ENCODE measurements around the gene ASCC3.

DNA sequence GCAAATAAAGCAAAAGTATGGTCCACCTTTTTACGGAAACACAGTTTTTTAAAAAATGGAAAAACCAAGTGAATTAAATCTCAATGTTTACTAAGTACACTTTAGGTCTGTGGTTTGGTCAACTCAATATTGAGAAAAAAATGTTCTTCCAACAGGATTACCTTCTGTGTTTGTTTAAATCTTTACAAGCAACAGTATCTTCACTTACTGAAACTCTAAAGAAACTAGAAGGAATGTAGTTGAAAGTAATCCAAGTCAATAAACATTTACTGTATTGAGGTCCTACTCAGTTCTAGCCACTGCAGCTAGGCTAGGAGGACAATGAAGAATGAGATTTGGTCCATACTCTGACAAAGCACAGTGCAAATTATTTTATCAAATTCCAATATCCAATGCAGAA is 80.1 kb downstream of the ASCC3 start:
- TF ChIP-seq, protein P1, sequence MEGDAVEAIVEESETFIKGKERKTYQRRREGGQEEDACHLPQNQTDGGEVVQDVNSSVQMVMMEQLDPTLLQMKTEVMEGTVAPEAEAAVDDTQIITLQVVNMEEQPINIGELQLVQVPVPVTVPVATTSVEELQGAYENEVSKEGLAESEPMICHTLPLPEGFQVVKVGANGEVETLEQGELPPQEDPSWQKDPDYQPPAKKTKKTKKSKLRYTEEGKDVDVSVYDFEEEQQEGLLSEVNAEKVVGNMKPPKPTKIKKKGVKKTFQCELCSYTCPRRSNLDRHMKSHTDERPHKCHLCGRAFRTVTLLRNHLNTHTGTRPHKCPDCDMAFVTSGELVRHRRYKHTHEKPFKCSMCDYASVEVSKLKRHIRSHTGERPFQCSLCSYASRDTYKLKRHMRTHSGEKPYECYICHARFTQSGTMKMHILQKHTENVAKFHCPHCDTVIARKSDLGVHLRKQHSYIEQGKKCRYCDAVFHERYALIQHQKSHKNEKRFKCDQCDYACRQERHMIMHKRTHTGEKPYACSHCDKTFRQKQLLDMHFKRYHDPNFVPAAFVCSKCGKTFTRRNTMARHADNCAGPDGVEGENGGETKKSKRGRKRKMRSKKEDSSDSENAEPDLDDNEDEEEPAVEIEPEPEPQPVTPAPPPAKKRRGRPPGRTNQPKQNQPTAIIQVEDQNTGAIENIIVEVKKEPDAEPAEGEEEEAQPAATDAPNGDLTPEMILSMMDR (IDR thresholded peaks at IDR 0.05; ENCODE audit: poor library complexity) = no peak
- TF ChIP-seq EZH2 (IDR thresholded peaks at IDR 0.05; ENCODE audit: borderline replicate concordance) = no peak

Measured in hepatocyte (in vitro differentiated cells).